ENCODE measurements around the gene KLK7. TPM values are rescaled to one million over a fixed set of nuclear protein-coding genes. Genes with fewer than 3 reads are reported as not detected.

The KLK7 gene
- total and polyA plus RNA-seq, 8 donors: 0.08 to 0.55 (median 0.08) TPM; not detected in 4

GRCh38 chr19:51018745-51019543, 35.2 kb upstream of the KLK7 start:
- intact Hi-C loops (cut with DNase I): no loop called here
- no peak overlapping the region for H3K27ac ChIP-seq
- H3K9me3 ChIP-seq: no peaks in the 10 kb centered on the region
- ATAC-seq: peak; percentile 24
- no peaks in the 10 kb centered on the region for H3K36me3 ChIP-seq
- H3K27me3 ChIP-seq: peaks cover 34 to 96% of the 10 kb centered on the region in 2 donors
- H3K4me3 ChIP-seq: peak overlapping the region in 1 of 2 donors; percentile 41
- peak in 2 of 4 donors; percentile 30 to 78 for DNase-seq
- no peak for TF ChIP-seq CTCF (IDR thresholded peaks at IDR 0.05)
- peaks cover 0 to 4% of the 10 kb centered on the region in 2 donors for H3K4me1 ChIP-seq

- intact Hi-C loops (cut with DNase I): no loop called here
- peak in 2 of 4 donors; percentile 54 to 91 for DNase-seq
- peaks cover 34 to 96% of the 10 kb centered on the region in 2 donors for H3K27me3 ChIP-seq
Measured at GRCh38 chr19:51016798-51017683, 33.3 kb upstream of the KLK7 start.

GRCh38 chr19:51015691-51016267, 32.1 kb upstream of the KLK7 start:
- peaks cover 0 to 4% of the 10 kb centered on the region in 2 donors for H3K4me1 ChIP-seq
- H3K36me3 ChIP-seq: no peaks in the 10 kb centered on the region
- DNase-seq (no peak), ATAC-seq (no peak)
- H3K27ac ChIP-seq: no peak overlapping the region
- intact Hi-C loops (cut with DNase I): no loop called here
- H3K9me3 ChIP-seq: no peaks in the 10 kb centered on the region
- no peak for TF ChIP-seq CTCF (IDR thresholded peaks at IDR 0.05)
- H3K27me3 ChIP-seq: peaks cover 34 to 99% of the 10 kb centered on the region in 2 donors
- no peak overlapping the region for H3K4me3 ChIP-seq

More at GRCh38 chr19:51016798-51017683, 33.3 kb upstream of the KLK7 start:
- H3K4me3 ChIP-seq: no peak overlapping the region
- peak in 1 of 2 donors; percentile 67 for TF ChIP-seq CTCF (IDR thresholded peaks at IDR 0.05)
- ATAC-seq: peak; percentile 55
- H3K4me1 ChIP-seq: peaks cover 0 to 4% of the 10 kb centered on the region in 2 donors
- H3K36me3 ChIP-seq: no peaks in the 10 kb centered on the region
- no peaks in the 10 kb centered on the region for H3K9me3 ChIP-seq
- no peak overlapping the region for H3K27ac ChIP-seq

- H3K4me1 ChIP-seq: peaks cover 0 to 4% of the 10 kb centered on the region in 2 donors
- peaks cover 29 to 99% of the 10 kb centered on the region in 2 donors for H3K27me3 ChIP-seq
- TF ChIP-seq CTCF (IDR thresholded peaks at IDR 0.05): no peak
- no peak overlapping the region for H3K27ac ChIP-seq
- ATAC-seq (no peak), DNase-seq (no peak)
- no peak overlapping the region for H3K4me3 ChIP-seq
- no peaks in the 10 kb centered on the region for H3K36me3 ChIP-seq
- no peaks in the 10 kb centered on the region for H3K9me3 ChIP-seq
- intact Hi-C loops (cut with DNase I): no loop called here
Measured at GRCh38 chr19:51014242-51014641, 30.5 kb upstream of the KLK7 start.
